Measurements from ENCODE around the gene AP3D1.

DNA sequence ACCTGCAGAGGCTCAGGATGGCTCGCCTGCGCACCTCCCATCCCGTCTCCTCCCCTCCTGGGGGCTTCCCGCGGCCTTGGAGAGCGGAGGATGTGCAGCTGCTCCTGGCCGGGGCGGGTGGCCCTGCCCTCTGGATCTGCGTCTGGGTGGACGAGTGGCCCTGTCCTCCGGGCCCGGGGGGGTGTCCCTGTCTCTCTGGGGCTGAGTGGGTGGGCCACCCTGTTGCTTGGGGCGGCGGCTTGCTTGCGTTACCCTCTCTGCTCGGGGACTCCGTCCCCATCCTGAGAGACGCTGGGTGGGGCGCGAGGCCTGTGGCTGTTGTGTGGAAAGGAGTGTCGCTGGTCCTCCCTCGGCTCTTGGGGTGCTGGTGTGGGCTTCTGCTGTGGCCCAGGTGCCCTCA is 47.0 kb upstream of the AP3D1 start:
- TF ChIP-seq, protein P1, sequence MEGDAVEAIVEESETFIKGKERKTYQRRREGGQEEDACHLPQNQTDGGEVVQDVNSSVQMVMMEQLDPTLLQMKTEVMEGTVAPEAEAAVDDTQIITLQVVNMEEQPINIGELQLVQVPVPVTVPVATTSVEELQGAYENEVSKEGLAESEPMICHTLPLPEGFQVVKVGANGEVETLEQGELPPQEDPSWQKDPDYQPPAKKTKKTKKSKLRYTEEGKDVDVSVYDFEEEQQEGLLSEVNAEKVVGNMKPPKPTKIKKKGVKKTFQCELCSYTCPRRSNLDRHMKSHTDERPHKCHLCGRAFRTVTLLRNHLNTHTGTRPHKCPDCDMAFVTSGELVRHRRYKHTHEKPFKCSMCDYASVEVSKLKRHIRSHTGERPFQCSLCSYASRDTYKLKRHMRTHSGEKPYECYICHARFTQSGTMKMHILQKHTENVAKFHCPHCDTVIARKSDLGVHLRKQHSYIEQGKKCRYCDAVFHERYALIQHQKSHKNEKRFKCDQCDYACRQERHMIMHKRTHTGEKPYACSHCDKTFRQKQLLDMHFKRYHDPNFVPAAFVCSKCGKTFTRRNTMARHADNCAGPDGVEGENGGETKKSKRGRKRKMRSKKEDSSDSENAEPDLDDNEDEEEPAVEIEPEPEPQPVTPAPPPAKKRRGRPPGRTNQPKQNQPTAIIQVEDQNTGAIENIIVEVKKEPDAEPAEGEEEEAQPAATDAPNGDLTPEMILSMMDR (IDR thresholded peaks at IDR 0.05 in 4 of 5, conservative IDR thresholded peaks at IDR 0.05 in 1 of 5) = no peak
- TF ChIP-seq POLR2A (IDR thresholded peaks at IDR 0.05) = no peak
